ENCODE data around the gene BACH2. TPM values are rescaled to one million over a fixed set of nuclear protein-coding genes. Genes with fewer than 3 reads are reported as not detected.

Gene BACH2
- total and polyA plus RNA-seq, 4 experiments from 2014 or later: 6.5 to 48.0 (median 25.8) TPM

DNA sequence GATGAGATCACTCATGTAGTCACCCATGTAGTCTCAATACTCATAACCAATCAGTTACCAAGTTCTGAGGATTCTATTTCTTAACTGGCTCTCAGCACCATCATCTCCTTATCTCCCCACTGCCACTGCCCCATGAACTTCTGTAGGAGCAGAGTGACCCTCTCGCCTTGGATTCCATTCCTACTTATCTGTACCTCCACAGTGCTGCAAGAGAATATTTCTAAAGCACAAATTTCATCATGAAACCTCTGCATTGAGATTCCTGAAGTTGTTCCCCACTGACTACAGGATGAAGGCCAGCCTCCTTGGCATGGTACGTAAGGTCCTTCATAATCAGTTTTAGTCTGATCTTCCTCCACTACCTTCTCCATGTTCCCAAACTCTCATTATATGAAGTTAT, 34.8 kb downstream of the BACH2 start:
- peak overlapping the region in 1 of 8 donors; percentile 27 for H3K4me3 Mint-ChIP-seq

DNA sequence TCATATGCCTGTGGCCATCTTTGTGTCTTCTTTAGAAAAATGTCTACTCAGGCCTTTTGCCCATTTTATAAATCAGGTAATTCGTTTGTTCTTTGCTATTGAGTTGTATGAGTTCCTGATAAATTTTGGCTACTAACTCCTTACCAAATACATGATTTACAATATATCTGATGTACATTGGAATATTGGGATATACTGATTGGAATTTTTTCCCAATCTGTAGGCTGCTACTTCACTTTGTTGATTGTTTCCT, 39.2 kb downstream of the BACH2 start:
- H3K9me3 ChIP-seq (ENCODE audit: control insufficient read depth in 1 of 2, low read length in 2 of 2): no peaks in the 10 kb centered on the region
- DNase-seq: no peak
- ChIA-PET CTCF (ENCODE audit: partially characterized antibody) (no interaction called here), POLR2A (ENCODE audit: partially characterized antibody) (interaction anchor here (1.3 kb wide), 2 partner anchors 16 to 17 kb away, joined by 3 read pairs; no protein-coding TSS in a partner anchor)
- H3K27me3 ChIP-seq (ENCODE audit: insufficient read depth, low read length): no peaks in the 10 kb centered on the region
- H3K4me1 ChIP-seq (ENCODE audit: insufficient read depth, low read length): peaks cover 26% of the 10 kb centered on the region
- Mint-ChIP-seq H3K27ac (peak overlapping the region; percentile 61 to 90 (median 82)), H3K36me3 (peaks cover 25 to 37% of the 10 kb centered on the region in 2 donors), H3K4me3 (peak overlapping the region in 1 of 8 donors; percentile 29), H3K9me3 (peaks cover 0 to 16% (median 9%) of the 10 kb centered on the region in 8 donors), H3K4me1 (peaks cover 31 to 77% (median 55%) of the 10 kb centered on the region in 4 donors), H3K27me3 (no peaks in the 10 kb centered on the region)
- peak overlapping the region; percentile 13 for H3K27ac ChIP-seq (ENCODE audit: low read depth, low read length)
- intact Hi-C loops (cut with micrococcal nuclease): loop anchor here (2.0 kb wide), 1 partner anchor 17 kb away; no protein-coding TSS in a partner anchor
- no peak overlapping the region for H3K4me3 ChIP-seq (ENCODE audit: low read length in 2 of 2)
- no peaks in the 10 kb centered on the region for H3K36me3 ChIP-seq (ENCODE audit: insufficient read depth, low read length)

More for the DNA sequence above, 34.8 kb downstream of the BACH2 start:
- Histone ChIP-seq H3K36me3 (ENCODE audit: insufficient read depth, low read length) (no peaks in the 10 kb centered on the region), H3K9me3 (ENCODE audit: control insufficient read depth in 1 of 2, low read length in 2 of 2) (no peaks in the 10 kb centered on the region), H3K27me3 (ENCODE audit: insufficient read depth, low read length) (no peaks in the 10 kb centered on the region), H3K4me3 (ENCODE audit: low read length in 2 of 2) (no peak overlapping the region), H3K4me1 (ENCODE audit: insufficient read depth, low read length) (peaks cover 47% of the 10 kb centered on the region), H3K27ac (ENCODE audit: low read depth, low read length) (no peak overlapping the region)
- H3K4me1 Mint-ChIP-seq: peaks cover 34 to 85% (median 55%) of the 10 kb centered on the region in 4 donors
- H3K9me3 Mint-ChIP-seq: peaks cover 0 to 6% (median 0%) of the 10 kb centered on the region in 8 donors
- POLR2A ChIA-PET (ENCODE audit: partially characterized antibody): interaction anchor here (1.0 kb wide), 1 partner anchor 10 kb away, joined by 4 read pairs; no protein-coding TSS in a partner anchor
- CTCF ChIA-PET (ENCODE audit: partially characterized antibody): no interaction called here
- no peak for DNase-seq
- peak overlapping the region in 1 of 7 donors; percentile 53 for H3K27ac Mint-ChIP-seq
- H3K36me3 Mint-ChIP-seq: peaks cover 18 to 30% of the 10 kb centered on the region in 2 donors
- no peaks in the 10 kb centered on the region for H3K27me3 Mint-ChIP-seq
- intact Hi-C loops (cut with micrococcal nuclease): no loop called here

DNA sequence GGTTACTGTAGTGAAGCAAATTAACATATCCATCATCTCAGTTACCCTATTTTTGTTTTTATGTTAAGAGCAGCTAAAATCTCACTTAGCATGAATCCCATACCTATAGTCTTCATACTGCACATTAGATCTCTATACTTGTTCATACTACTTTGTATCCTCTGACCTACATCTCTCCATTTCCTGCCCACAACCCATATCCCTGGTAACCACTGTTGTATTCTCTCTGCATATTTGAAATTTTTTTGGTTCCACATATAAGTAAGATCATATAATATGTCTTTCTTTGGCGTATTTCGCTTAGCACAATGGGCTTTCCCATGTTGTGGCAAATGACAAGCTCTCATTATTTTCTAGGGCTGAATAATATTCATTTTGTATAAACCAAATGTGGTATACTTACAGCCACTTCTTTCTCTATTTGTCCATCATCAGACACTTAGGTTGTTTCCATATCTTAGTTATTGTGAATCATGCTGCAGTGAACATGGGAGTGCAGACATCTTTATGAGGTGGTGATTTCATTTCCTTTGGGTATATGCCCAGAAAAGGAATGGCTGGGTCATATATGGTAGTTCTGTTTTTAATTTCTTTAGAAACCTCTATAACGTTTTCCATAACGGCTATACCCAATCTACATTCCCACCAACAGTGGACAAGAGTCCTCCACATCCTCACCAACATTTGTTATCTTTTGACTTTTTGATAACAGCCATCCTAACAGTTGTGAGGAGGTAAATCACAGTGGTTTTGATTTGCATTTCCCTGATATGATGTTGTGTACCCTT, 39.8 kb downstream of the BACH2 start:
- Mint-ChIP-seq H3K4me1 (peaks cover 29 to 77% (median 55%) of the 10 kb centered on the region in 4 donors), H3K9me3 (peaks cover 0 to 16% (median 9%) of the 10 kb centered on the region in 8 donors), H3K27me3 (no peaks in the 10 kb centered on the region), H3K4me3 (peak overlapping the region in 6 of 8 donors; percentile 2 to 52 (median 13)), H3K36me3 (peaks cover 22 to 34% of the 10 kb centered on the region in 2 donors), H3K27ac (peak overlapping the region; percentile 61 to 90 (median 82))
- Histone ChIP-seq H3K27ac (ENCODE audit: low read depth, low read length) (peak overlapping the region; percentile 13), H3K27me3 (ENCODE audit: insufficient read depth, low read length) (no peaks in the 10 kb centered on the region), H3K36me3 (ENCODE audit: insufficient read depth, low read length) (no peaks in the 10 kb centered on the region), H3K9me3 (ENCODE audit: control insufficient read depth in 1 of 2, low read length in 2 of 2) (no peaks in the 10 kb centered on the region), H3K4me3 (ENCODE audit: low read length in 2 of 2) (no peak overlapping the region), H3K4me1 (ENCODE audit: insufficient read depth, low read length) (peaks cover 28% of the 10 kb centered on the region)
- CTCF ChIA-PET (ENCODE audit: partially characterized antibody): interaction anchor here (1.1 kb wide), 1 partner anchor 136 kb away, joined by 3 read pairs; no protein-coding TSS in a partner anchor
- DNase-seq: peak; percentile 50 to 76 (median 71)
- POLR2A ChIA-PET (ENCODE audit: partially characterized antibody): interaction anchor here (0.8 to 1.3 kb wide), 4 partner anchors 15 to 39 kb away, joined by 3 to 4 read pairs (median 3); no protein-coding TSS in a partner anchor
- intact Hi-C loops (cut with micrococcal nuclease): loop anchor here (2.0 kb wide), 1 partner anchor 18 kb away; no protein-coding TSS in a partner anchor

DNA sequence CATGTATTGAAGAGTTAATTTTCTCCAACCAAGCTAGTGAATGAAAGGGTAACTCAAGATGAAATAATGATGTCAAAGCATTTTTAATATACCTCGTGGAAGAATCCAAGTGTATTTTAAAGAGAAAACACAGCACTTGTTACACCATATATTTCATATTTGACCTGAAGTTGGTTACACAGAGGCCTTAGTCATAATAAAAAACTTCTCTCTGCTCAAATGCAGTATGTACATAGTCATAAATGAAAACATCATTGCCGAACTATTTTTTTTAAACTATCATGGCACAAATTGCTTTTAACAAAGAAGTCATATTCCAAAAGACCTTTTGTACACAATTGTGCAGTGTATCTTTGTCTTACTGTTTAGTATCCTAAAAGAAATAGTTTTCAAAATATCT, 43.0 kb downstream of the BACH2 start:
- Histone ChIP-seq H3K9me3 (ENCODE audit: control insufficient read depth in 1 of 2, low read length in 2 of 2) (no peaks in the 10 kb centered on the region), H3K4me3 (ENCODE audit: low read length in 2 of 2) (no peak overlapping the region), H3K36me3 (ENCODE audit: insufficient read depth, low read length) (no peaks in the 10 kb centered on the region), H3K27ac (ENCODE audit: low read depth, low read length) (no peak overlapping the region), H3K4me1 (ENCODE audit: insufficient read depth, low read length) (peaks cover 36% of the 10 kb centered on the region), H3K27me3 (ENCODE audit: insufficient read depth, low read length) (no peaks in the 10 kb centered on the region)
- Mint-ChIP-seq H3K4me3 (no peak overlapping the region), H3K27ac (peak overlapping the region in 1 of 7 donors; percentile 58), H3K4me1 (peaks cover 30 to 71% (median 54%) of the 10 kb centered on the region in 4 donors), H3K9me3 (peaks cover 0 to 11% (median 7%) of the 10 kb centered on the region in 8 donors), H3K36me3 (peaks cover 25 to 27% of the 10 kb centered on the region in 2 donors), H3K27me3 (no peaks in the 10 kb centered on the region)
- DNase-seq: no peak
- intact Hi-C loops (cut with micrococcal nuclease): loop anchor here (2.0 kb wide), 1 partner anchor 15 kb away; no protein-coding TSS in a partner anchor
- ChIA-PET POLR2A (ENCODE audit: partially characterized antibody) (no interaction called here), CTCF (ENCODE audit: partially characterized antibody) (interaction anchor here (1.0 kb wide), 1 partner anchor 42 kb away, joined by 3 read pairs; no protein-coding TSS in a partner anchor)

DNA sequence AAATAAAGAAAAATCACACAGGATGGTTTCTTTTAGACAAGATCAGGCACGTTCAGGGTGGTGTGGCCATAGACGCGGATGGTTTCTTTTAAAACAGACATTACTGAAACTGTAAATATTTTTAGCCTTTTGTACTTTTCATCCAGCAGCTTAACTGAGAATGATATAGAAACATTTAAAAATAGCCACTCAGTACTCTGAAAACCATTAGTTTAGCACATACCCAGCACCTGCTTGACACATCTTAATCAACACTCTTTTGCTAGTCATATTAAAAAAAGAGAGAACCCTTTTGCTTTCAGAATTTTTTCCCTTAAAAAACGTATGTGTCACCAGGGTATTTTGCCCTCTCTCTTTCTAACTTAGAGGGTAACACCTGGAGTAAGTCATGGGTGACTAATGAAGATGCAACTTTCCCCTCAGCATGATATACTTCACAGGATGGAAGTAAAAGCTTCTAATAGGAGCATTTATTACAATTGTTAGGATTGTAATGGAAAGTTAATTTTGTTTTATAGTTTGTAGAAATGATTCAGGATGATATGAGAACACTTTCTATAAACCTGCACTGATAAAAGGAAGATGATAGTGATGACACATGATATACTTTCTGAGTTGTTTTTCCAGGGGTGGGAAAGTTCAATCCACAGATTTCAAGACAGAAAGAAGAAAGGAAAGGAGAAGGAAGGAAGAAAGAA, 45.2 kb downstream of the BACH2 start:
- Mint-ChIP-seq H3K4me3 (peak overlapping the region in 1 of 8 donors; percentile 35), H3K36me3 (peaks cover 39 to 41% of the 10 kb centered on the region in 2 donors), H3K27ac (peak overlapping the region in 4 of 7 donors; percentile 1 to 90 (median 18)), H3K4me1 (peaks cover 19 to 65% (median 46%) of the 10 kb centered on the region in 4 donors), H3K9me3 (peaks cover 0 to 11% (median 7%) of the 10 kb centered on the region in 8 donors), H3K27me3 (no peaks in the 10 kb centered on the region)
- Histone ChIP-seq H3K27me3 (ENCODE audit: insufficient read depth, low read length) (no peaks in the 10 kb centered on the region), H3K27ac (ENCODE audit: low read depth, low read length) (no peak overlapping the region), H3K4me3 (ENCODE audit: low read length in 2 of 2) (no peak overlapping the region), H3K9me3 (ENCODE audit: control insufficient read depth in 1 of 2, low read length in 2 of 2) (no peaks in the 10 kb centered on the region), H3K36me3 (ENCODE audit: insufficient read depth, low read length) (no peaks in the 10 kb centered on the region), H3K4me1 (ENCODE audit: insufficient read depth, low read length) (peaks cover 24% of the 10 kb centered on the region)
- CTCF ChIA-PET (ENCODE audit: partially characterized antibody): no interaction called here
- POLR2A ChIA-PET (ENCODE audit: partially characterized antibody): interaction anchor here (1.0 kb wide), 1 partner anchor 45 kb away, joined by 3 read pairs; the partner anchor contains the start of gene BACH2
- intact Hi-C loops (cut with micrococcal nuclease): no loop called here
- no peak for DNase-seq

DNA sequence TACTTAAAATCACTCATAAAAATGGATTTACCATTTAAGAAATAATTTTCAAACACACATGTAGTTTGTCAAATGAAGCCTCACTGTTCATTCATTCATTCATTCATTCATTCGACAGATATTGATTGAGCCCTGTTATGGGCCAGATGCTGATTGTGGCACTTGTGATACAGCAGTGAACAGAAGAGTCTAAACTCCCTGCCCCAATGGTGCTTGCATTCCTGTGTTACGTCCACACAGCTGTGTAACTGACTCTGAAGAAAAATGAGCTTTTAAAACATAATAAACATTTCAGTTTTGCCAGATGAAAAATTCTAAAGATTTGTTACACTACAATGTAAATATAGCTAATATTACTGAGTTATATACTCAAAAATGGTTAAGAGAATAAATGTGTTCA, 46.2 kb downstream of the BACH2 start:
- Histone ChIP-seq H3K36me3 (ENCODE audit: insufficient read depth, low read length) (no peaks in the 10 kb centered on the region), H3K4me1 (ENCODE audit: insufficient read depth, low read length) (peaks cover 15% of the 10 kb centered on the region), H3K9me3 (ENCODE audit: control insufficient read depth in 1 of 2, low read length in 2 of 2) (no peaks in the 10 kb centered on the region), H3K4me3 (ENCODE audit: low read length in 2 of 2) (no peak overlapping the region), H3K27ac (ENCODE audit: low read depth, low read length) (no peak overlapping the region), H3K27me3 (ENCODE audit: insufficient read depth, low read length) (no peaks in the 10 kb centered on the region)
- H3K4me1 Mint-ChIP-seq: peaks cover 14 to 55% (median 39%) of the 10 kb centered on the region in 4 donors
- H3K4me3 Mint-ChIP-seq: no peak overlapping the region
- H3K36me3 Mint-ChIP-seq: peaks cover 32 to 33% of the 10 kb centered on the region in 2 donors
- POLR2A ChIA-PET (ENCODE audit: partially characterized antibody): no interaction called here
- H3K9me3 Mint-ChIP-seq: peaks cover 0 to 3% (median 2%) of the 10 kb centered on the region in 8 donors
- H3K27me3 Mint-ChIP-seq: no peaks in the 10 kb centered on the region
- intact Hi-C loops (cut with micrococcal nuclease): no loop called here
- DNase-seq: no peak
- peak overlapping the region in 1 of 7 donors; percentile 73 for H3K27ac Mint-ChIP-seq
- CTCF ChIA-PET (ENCODE audit: partially characterized antibody): interaction anchor here (1.0 kb wide), 1 partner anchor 21 kb away, joined by 4 read pairs; no protein-coding TSS in a partner anchor
